GM21619 (cell line): ENCODE results near the gene NPR3.

Experiments
- ATAC-seq: cut with Tn5 transposase; IDR thresholded peaks from one replicate; pipeline ENCODE4 v1.9.1; 2021; ENCODE audit not compliant: unreplicated experiment

Gene NPR3

GRCh38 chr5:32711681-32712480 lies 760 bp downstream of the NPR3 start:
- no peak for ATAC-seq

DNA sequence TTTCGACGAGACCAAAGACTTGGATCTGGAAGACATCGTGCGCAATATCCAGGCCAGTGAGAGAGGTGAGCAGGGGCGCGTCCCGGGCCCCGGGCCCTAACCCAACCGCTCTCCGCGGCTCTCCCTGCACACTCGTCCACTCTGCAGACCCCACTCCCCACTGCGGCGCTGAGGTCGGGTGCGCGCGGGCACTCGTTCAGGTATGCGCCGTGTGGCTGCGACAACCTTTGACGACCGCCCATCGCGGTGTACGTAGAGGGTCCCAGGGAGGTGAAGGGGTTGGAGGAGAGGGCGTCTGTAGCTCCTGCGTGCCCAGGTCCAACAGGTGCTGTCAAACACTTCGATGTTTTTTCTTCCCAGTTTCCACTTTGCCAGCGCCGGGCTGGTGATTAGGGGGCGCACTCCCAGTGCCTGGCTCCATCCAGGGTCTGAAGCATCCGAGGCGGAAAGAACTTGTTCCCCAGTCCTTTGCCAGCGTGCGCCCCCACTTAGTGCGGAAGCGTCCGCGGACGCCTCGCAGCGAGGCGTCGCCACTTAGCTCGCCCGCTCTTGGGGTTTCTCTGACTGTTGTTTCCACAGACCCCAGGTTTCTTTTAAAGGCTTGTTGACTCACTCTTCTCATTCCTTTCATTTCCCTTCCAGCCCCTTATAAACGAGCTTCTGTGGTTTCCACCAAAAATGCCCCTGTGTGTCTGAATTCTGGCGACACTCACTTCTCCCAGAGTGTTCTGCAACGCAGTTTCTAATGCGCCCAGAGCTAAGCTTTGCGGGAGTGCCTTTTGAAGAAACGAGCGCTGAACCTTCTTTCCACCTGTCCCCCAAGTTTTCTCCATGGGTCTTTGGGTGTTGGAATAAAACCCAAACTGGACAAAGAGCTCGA lies 1.6 kb downstream of the NPR3 start:
- ATAC-seq: no peak

- ATAC-seq: no peak
Observed at GRCh38 chr5:32713361-32713769, 2.2 kb downstream of the NPR3 start.

DNA sequence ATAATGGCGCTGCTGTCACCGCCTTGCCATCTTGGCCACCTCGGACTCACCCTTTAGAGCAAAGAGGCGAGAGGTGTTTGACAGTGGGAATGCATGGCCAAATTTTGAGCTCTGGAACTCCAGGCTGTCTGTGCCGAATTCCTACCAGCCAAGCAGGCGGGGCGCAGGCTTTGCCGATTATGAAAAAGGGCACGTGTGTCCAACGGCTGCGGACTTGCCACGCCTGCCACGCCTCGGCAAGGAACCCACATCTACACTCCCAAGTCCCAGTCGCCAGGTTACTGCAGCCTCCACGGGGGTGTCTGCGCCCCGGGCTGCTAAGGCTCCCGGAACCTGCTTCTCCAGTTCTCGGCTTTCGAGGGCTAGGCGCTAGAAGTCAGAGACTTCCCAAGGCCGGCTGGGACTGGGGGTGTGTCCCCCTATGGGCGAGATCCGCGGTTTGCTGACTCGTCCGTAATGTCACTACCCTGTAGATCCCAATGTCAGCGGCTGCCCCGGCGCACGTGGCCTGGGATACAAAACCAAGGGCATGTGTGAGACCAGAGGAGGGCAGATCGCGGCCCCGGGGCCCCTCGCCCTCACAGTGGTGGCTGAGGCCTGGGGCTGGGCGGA lies 2.8 kb downstream of the NPR3 start:
- ATAC-seq: no peak

- no peak for ATAC-seq
Observed at GRCh38 chr5:32714836-32715235, 3.7 kb downstream of the NPR3 start.

DNA sequence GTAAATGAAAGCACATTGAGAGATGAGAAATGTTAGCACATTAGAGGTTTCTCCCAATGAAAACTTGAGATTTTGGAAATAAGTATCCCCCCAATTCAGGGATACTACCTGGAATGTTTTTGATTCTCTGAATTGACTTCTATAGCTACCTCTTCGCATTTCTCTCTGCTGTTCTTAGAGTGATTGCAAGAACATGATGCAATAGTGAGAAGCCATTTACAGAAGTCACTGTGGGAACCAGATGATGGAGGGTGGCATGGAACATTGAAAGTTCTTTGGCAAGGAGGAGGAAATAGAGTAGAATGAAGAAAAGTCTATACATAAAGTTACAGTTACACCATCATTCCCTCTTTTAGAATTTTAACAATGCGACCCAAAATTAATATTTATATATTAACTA lies 9.2 kb downstream of the NPR3 start:
- ATAC-seq: no peak

GRCh38 chr5:32721626-32722025 lies 10.5 kb downstream of the NPR3 start:
- ATAC-seq: no peak

- no peak for ATAC-seq
Observed at GRCh38 chr5:32722957-32723356, 11.8 kb downstream of the NPR3 start.

GRCh38 chr5:32724526-32724925 lies 13.4 kb downstream of the NPR3 start:
- no peak for ATAC-seq

GRCh38 chr5:32726086-32726557 lies 15.0 kb downstream of the NPR3 start:
- no peak for ATAC-seq

GRCh38 chr5:32729651-32730050 lies 18.5 kb downstream of the NPR3 start:
- no peak for ATAC-seq

DNA sequence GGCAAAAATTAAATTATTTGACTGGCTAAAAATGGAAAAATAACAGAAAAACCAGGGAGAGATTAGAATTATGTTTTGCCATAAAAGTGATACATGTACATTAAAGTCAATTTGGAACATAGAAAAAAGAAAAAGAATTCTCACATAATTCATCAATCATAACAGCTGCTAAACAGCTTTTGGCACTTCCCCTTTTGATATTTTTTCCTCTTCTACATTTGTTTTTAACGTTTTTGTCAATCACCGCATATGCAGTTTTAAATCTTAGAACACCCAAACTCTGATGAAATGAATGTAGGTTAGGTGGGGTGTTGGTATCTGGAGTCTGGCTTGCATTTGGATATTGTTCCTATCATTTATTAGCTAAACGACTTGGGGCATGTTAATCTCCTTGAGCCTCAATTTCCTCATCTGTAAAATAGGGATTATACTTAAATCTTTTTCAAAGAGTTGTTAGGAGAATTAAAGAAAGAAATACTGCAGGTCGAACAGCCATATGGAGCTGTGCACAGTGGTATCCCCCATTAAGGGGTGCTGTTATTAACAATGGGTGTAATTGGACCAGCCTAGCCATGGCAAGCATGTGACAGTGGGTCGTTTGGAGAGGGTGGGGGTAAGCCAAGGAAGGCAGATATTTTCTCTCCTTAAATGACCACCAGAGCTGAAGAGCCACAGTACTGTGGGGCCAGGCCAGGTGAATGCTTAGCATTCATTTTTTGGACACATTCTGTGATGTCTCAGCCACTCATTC lies 22.6 kb downstream of the NPR3 start:
- ATAC-seq: no peak

DNA sequence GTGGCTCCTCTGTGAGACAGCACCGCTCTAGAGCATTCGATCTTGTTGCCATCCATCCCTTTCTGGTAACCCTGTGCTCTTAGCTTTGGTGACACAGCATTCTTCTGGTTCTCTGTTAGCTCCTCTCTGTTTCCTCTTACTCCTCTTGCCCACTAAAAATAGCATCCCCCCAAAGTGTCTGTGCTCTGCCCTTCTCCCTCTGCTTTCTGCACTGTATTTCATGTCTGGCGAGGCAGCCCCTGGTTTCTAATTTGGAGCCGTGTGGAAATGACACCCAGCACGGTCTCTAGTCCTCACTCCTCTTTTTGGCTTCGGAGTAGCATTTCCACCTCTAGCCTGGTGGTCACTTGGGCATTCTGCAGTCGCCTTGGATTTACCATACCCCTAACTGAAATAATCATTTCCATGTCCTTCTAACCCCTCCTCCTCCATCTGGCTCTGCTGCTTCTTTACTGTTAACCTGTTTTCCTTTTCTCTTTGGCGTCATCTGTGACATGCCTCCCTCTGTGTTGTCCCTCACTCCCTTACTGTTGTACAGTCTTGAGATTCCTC lies 23.8 kb downstream of the NPR3 start:
- no peak for ATAC-seq

- no peak for ATAC-seq
Observed at GRCh38 chr5:32735512-32735911, 24.4 kb downstream of the NPR3 start.

GRCh38 chr5:32736842-32737241 lies 25.7 kb downstream of the NPR3 start:
- ATAC-seq: no peak

DNA sequence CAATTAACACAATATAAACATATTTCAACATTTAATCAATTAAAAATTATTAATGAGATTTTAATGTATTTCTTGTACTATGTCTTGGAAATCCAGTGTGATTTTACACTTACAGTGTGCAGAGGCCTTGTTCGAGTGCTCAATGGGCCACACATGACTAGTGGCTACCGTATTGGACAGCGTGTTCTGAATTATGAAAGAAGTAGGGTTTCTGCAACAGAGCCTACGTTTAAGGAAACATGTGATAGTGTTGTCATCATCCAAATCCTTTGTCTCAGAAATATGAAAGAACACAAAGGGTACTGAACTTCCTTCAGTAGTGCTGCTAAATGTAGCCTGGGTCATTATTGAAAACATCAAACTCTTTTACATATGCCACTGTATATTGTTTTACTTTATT lies 29.5 kb downstream of the NPR3 start:
- no peak for ATAC-seq

DNA sequence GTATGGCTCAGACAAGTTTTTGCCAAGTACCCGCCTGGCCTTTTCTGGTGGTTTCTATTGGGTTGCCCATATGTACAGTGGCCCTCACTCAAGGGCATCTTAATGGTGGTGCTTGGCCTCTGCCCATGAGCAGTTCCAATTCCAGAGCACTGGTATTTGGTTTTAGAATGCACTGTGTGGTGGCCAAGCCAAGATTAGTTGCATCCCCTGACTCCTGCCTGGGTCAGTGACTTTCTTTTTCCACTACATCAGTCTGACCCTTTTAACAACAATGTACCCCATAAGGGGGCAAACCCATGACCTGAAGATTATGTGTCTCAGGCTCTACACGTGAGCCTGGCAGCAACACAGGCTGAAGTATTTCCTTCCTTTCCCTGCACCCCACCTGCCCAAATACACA lies 34.2 kb downstream of the NPR3 start:
- no peak for ATAC-seq

- no peak for ATAC-seq
Observed at GRCh38 chr5:32752411-32752810, 41.3 kb downstream of the NPR3 start.

GRCh38 chr5:32753051-32753450 lies 41.9 kb downstream of the NPR3 start:
- ATAC-seq: no peak

GRCh38 chr5:32753765-32754164 lies 42.6 kb downstream of the NPR3 start:
- no peak for ATAC-seq

DNA sequence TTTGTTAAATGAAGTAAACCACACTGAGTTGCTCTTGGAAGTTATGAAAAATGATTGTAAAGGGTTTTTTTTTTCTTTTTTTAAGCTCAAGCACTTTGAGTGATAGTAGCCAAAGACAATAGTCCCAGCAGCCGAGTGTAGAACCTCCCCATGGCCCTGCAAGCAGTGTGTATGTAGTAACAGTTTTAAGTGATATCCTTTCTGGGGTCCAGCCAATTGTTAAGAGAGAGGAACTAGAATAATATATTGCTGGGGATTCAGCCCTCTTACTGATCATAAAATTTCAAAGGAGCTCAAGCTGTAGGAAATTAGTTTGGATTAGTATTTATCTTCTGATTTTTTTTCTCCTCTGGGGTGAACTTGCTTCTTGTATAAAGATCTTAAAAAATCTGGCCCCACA lies 43.2 kb downstream of the NPR3 start:
- no peak for ATAC-seq
